Activated CD4-positive, CD25-positive, alpha-beta regulatory T cell (primary cell): Measurements from ENCODE around the gene GOT1.

Experiments
- DNase-seq, 4 experiments: peaks; one replicate each; lab custom pipeline; 2025; lab: John Stamatoyannopoulos, UW

GOT1 gene

GRCh38 chr10:99430451-99431189, at the start of gene GOT1:
Gene GOT1, minus strand, starts transcription at chr10:99430624. Its CDS starts 59 bp downstream, at chr10:99430565.
- peak; percentile 83 to 96 (median 87) for DNase-seq

GRCh38 chr10:99470327-99470726, 39.9 kb upstream of the GOT1 start:
- no peak for DNase-seq

GRCh38 chr10:99467236-99467999, 37.0 kb upstream of the GOT1 start:
- DNase-seq = no peak

GRCh38 chr10:99466632-99467223, 36.3 kb upstream of the GOT1 start:
- no peak for DNase-seq

GRCh38 chr10:99461230-99461629, 30.8 kb upstream of the GOT1 start:
- DNase-seq = no peak

GRCh38 chr10:99460070-99460469, 29.6 kb upstream of the GOT1 start:
- DNase-seq = no peak

- no peak for DNase-seq
Measured at GRCh38 chr10:99459217-99459616, 28.8 kb upstream of the GOT1 start.

- DNase-seq = no peak
Measured at GRCh38 chr10:99457813-99458212, 27.4 kb upstream of the GOT1 start.

- DNase-seq = no peak
Measured at GRCh38 chr10:99456931-99457288, 26.5 kb upstream of the GOT1 start.

- DNase-seq = no peak
Measured at GRCh38 chr10:99456207-99456930, 25.9 kb upstream of the GOT1 start.

- DNase-seq = no peak
Measured at GRCh38 chr10:99451981-99452380, 21.6 kb upstream of the GOT1 start.

- no peak for DNase-seq
Measured at GRCh38 chr10:99451499-99451788, 21.0 kb upstream of the GOT1 start.

- no peak for DNase-seq
Measured at GRCh38 chr10:99450624-99451498, 20.4 kb upstream of the GOT1 start.

- DNase-seq = no peak
Measured at GRCh38 chr10:99450156-99450555, 19.7 kb upstream of the GOT1 start.

GRCh38 chr10:99449023-99449422, 18.6 kb upstream of the GOT1 start:
- DNase-seq = no peak

GRCh38 chr10:99444383-99445045, 14.1 kb upstream of the GOT1 start:
- DNase-seq = no peak

- DNase-seq = no peak
Measured at GRCh38 chr10:99443500-99443899, 13.1 kb upstream of the GOT1 start.

- DNase-seq = no peak
Measured at GRCh38 chr10:99442394-99442793, 12.0 kb upstream of the GOT1 start.

- no peak for DNase-seq
Measured at GRCh38 chr10:99438890-99439289, 8.5 kb upstream of the GOT1 start.

- DNase-seq = no peak
Measured at GRCh38 chr10:99435986-99436638, 5.7 kb upstream of the GOT1 start.
